ENCODE measurements around the gene ACVR1. TPM values are rescaled to one million over a fixed set of nuclear protein-coding genes. Genes with fewer than 3 reads are reported as not detected.

The ACVR1 gene
- total and polyA plus RNA-seq, 9 of the 15 experiments (the other 6 are each of a cell fraction or from before 2014, with no cell fraction given): 3.8 to 14.3 (median 6.9) TPM

- Histone ChIP-seq H3K79me2 (ENCODE audit: control insufficient read depth, insufficient read depth, low read length) (no peaks in the 10 kb centered on the region), H3K4me2 (ENCODE audit: insufficient read depth, low read length) (no peak overlapping the region), H3K36me3 (ENCODE audit: control insufficient read depth, insufficient read depth, low read length) (peaks cover 9% of the 10 kb centered on the region; the same call in 1 of the 3 replicates), H4K20me1 (replicated peaks; ENCODE audit: control insufficient read depth, insufficient read depth, low read length) (no peaks in the 10 kb centered on the region), H3K9me1 (ENCODE audit: control insufficient read depth, insufficient read depth, low read length) (no peaks in the 10 kb centered on the region), H3K4me1 (replicated peaks in 1 of 2; ENCODE audit: control insufficient read depth in 2 of 2, insufficient read depth in 2 of 2, low read length in 2 of 2) (peaks cover 0 to 39% of the 10 kb centered on the region in 2 experiments; a peak in 4 of 5 replicates), H3K9me3 (replicated peaks; ENCODE audit: control insufficient read depth, insufficient read depth, low read depth, low read length) (no peaks in the 10 kb centered on the region), H3K9ac (ENCODE audit: insufficient read depth in 1 of 2, low read depth in 2 of 2, low read length in 2 of 2) (no peak overlapping the region), H2AFZ (ENCODE audit: low read depth, low read length) (no peak overlapping the region), H3K4me3 (no peak overlapping the region), H3K27me3 (ENCODE audit: control insufficient read depth in 2 of 2, insufficient read depth in 2 of 2, low read length in 2 of 2) (no peaks in the 10 kb centered on the region), H3K27ac (ENCODE audit: extremely low read depth, low read depth, low read length) (no peak overlapping the region)
- in situ Hi-C loops (cut with MboI) (no loop called here), intact Hi-C loops (cut with micrococcal nuclease) (no loop called here)
- ChIA-PET POLR2A (interaction anchor here (1.0 to 2.4 kb wide), 3 partner anchors 13 to 60 kb away, joined by 3 to 11 read pairs (median 3); no protein-coding TSS in a partner anchor), CTCF (ENCODE audit: low intra/inter-chr PET ratio) (no interaction called here)
- DNase-seq (ENCODE audit: extremely low read depth in 1 of 4, low spot score in 3 of 4) (peak in 2 of 4 experiments; percentile 13 to 25), FAIRE-seq (no peak), ATAC-seq (peak; percentile 55)
- BruUV-seq (replicated peaks): no TSS peak
- TF ChIP-seq DNMT1 (IDR thresholded peaks at IDR 0.05): 0 out of 2 replicates have a peak, but pooled peaks have one; percentile 70
- TF ChIP-seq CTCF (IDR thresholded peaks at IDR 0.05 in 2 of 3, conservative IDR thresholded peaks at IDR 0.05 in 1 of 3; ENCODE audit: insufficient read depth in 2 of 3, low read depth in 1 of 3, low read length in 3 of 3): peak in 2 of 3 experiments; percentile 2 to 35; a peak in 2 of 6 replicates
- TF ChIP-seq UBTF (IDR thresholded peaks at IDR 0.05; ENCODE audit: borderline replicate concordance in 1 of 2, low read depth in 2 of 2, low read length in 2 of 2): no peak
- peak; percentile 79 for TF ChIP-seq FOSL1 (tag; conservative IDR thresholded peaks at IDR 0.05)
Measured at GRCh38 chr2:157793053-157793612, 83.0 kb downstream of the ACVR1 start.

Measured in K562 (cell line).